GOT3 (cell line): ENCODE results near the gene CDC34.

Source experiments
- DNase-seq: peaks from one replicate; lab custom pipeline; 2025; ENCODE audit warnings: mixed read lengths; lab: John Stamatoyannopoulos, UW

CDC34 gene

GRCh38 chr19:542173-542866 is 10.8 kb downstream of the CDC34 start:
- no peak for DNase-seq

- no peak for DNase-seq
Measured at GRCh38 chr19:543910-544608, 12.5 kb downstream of the CDC34 start, which contains the start of gene GZMM. Gene GZMM, plus strand, starts transcription at chr19:544053. Its CDS starts 19 bp downstream, at chr19:544072.

- no peak for DNase-seq
Measured at GRCh38 chr19:547117-547516, 15.6 kb downstream of the CDC34 start.

DNA sequence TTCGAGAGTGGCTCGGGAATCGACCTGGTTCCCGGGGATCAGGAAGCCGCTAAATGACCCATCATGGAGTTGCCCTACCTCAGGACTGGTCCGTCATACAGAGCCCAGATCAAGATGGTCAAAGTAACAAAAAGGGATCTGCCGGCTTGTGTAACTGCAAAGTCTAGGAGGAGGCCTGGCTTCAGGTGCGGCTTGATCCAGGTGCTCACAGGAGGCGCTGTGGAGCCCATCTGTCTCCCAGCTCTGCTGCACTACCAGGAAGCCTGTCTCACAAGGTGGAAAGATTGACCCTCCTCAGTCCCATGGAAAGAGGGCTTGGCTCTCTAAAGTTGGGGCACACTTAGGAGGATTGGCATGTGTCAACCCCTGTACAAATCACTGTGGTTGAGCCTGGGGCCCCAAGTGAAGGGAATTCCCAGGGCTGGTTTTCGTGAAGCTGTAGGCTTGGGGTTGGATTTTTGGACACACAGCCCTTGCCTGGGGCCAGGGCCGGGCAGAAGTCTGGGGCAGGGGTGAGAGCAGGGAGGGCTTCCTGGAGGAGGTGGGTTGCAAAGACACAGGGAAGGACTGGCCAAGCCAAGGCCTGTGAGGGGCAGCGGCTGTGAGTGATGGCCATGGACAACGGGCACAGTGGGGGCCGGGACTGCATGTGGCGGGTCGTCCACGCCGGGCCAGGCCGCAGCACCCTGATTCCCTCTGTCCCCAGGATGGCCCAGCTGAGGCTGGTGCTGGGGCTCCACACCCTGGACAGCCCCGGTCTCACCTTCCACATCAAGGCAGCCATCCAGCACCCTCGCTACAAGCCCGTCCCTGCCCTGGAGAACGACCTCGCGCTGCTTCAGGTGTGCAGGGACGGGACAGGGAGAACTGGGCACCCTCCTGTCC is 16.5 kb downstream of the CDC34 start:
- no peak for DNase-seq

DNA sequence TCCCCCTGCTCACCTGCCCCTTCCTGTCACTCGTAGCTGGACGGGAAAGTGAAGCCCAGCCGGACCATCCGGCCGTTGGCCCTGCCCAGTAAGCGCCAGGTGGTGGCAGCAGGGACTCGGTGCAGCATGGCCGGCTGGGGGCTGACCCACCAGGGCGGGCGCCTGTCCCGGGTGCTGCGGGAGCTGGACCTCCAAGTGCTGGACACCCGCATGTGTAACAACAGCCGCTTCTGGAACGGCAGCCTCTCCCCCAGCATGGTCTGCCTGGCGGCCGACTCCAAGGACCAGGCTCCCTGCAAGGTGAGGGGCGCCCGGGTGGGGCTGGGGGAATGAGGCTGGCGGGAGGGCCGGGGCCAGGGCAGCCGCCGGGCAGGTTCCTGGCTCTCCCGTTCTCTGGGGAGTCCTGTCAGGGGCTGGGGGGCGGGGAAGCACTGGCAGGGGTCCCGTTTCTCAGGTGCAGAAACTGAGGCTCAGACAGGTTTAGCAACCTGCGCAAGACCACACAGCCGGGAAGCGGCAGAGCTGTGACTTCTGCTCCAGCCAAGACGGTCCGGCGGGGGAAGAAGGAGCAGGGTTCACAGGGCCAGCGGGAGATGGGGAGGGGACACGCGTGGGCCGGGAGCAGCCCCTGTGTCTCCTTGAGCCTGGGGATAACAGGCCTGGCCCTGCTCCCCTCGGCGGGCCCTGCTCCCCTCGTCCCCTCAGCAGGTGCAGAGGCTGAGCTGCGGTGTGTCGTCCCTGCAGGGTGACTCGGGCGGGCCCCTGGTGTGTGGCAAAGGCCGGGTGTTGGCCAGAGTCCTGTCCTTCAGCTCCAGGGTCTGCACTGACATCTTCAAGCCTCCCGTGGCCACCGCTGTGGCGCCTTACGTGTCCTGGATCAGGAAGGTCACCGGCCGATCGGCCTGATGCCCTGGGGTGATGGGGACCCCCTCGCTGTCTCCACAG is 17.6 kb downstream of the CDC34 start:
- DNase-seq = no peak

GRCh38 chr19:554817-555216 is 23.3 kb downstream of the CDC34 start:
- no peak for DNase-seq

DNA sequence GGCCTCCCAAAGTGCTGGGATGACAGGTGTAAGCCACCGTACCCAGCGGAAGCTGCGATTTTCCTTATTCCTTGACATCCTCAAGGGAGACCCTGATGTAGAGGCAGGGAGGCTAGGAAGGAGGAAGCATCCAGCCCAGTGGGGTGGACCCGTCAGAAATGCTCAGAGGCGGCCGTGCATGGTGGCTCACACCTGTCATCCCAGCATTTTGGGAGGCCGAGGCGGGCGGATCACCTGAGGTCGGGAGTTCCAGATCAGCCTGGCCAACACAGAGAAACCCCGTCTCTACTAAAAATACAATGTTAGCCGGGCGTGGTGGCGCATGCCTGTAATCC is 23.9 kb downstream of the CDC34 start:
- DNase-seq = no peak

DNA sequence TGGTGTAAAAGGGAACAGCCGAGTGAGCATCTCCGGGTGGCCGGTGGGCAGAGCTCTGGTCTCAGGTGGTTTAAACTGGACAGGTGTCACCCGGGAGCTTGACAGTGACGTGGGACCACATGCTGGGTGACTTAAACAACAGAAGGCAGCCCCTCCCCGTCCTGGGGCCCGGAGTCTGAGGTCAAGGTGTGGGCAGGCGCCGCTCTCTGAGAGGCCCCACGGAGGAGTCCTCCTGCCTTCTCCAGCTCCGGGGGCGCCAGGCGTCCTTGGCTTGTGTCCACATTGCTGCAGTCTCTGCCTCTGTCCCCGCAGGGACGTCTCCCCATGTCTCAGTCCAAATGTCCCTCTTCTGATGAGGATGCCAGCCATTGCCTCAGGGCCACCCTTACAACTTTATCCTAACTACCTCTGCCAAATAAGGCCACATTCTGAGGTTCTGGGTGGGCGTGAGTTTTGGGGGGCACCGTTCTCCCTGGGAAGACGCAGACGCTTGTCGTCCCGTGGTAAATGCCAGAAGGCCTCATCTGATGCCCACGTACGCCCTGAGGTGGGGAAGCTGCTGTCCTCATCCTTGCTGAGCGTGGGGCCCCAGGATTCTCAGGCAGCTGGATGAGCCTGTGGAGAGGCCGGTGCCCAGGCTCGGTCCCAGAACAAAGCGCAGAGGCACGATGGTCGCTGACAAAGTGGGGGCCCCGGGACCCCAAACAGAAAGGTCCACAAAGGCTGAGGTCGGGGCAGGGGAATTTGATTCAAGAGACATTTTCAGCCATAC is 25.2 kb downstream of the CDC34 start:
- no peak for DNase-seq

GRCh38 chr19:558770-559439 is 27.3 kb downstream of the CDC34 start:
- no peak for DNase-seq

- no peak for DNase-seq
Measured at GRCh38 chr19:560121-560520, 28.6 kb downstream of the CDC34 start.

DNA sequence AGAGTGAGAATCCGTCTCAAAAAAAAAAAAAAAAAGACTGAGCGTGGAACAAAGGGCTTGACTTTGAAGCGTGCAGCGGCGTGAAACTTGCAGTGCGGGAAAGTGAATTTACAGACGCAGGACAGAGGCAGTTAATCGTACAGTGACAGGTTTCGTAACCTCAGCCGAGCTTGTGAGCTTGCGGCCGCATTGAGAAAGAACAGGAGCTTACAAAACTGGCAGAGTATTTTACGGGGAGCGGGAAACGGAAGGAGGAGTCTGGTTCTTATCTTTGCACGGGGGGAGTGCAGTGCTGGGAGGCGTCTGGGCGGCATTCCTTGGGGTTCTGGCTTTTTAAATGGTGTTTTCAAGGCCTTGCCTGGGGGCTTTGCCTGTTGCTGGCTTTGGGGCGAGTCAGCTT is 34.8 kb downstream of the CDC34 start:
- no peak for DNase-seq

GRCh38 chr19:566844-567243 is 35.3 kb downstream of the CDC34 start:
- DNase-seq = no peak

DNA sequence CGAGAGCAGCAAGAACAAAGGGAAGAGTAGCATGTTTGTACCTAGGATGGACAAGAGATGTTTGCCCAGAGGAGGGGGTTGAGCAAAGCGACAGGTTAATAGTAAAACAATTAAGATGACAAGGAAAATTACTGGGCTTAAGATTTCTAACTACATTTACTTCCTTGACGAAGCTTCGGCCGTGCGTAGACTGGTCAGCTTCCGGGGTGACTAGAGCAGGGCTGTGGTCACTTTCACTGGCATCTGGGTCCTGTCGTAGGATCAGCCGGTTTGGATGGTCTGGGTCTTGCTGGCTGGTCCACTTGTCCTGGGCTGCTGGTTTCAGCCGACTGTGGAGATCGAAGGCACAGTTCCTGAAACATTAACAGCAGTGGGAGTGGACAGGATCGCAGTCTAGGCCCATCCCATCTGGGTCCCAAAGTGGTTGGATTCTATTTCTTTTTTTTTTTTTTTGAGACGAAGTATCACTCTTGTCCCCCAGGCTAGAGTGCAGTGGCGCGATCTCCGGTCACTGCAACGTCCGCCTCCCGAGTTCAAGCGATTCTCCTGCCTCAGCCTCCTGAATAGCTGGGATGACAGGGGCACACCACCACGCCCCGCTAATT is 35.8 kb downstream of the CDC34 start:
- DNase-seq = no peak

DNA sequence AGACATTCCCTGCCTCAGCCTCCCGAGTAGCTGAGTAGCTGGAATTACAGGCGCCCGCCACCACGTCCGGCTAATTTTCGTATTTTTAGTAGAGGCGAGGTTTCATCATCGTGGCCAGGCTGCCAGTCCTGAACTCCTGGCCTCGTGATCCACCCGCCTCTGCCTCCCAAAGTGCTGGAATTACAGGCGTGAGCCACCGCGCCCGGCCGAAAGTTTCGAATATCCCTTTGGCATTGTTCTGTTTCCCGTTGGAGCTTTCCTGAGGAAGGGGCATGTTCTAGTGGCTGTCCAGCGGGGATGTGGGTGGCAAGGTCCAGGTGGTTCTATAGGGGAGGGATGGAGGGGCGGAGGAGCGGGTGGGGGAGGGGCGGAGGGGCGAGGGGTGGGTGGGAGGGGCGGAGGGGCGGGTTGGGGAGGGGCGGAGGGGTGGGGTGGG is 38.7 kb downstream of the CDC34 start:
- DNase-seq = no peak

DNA sequence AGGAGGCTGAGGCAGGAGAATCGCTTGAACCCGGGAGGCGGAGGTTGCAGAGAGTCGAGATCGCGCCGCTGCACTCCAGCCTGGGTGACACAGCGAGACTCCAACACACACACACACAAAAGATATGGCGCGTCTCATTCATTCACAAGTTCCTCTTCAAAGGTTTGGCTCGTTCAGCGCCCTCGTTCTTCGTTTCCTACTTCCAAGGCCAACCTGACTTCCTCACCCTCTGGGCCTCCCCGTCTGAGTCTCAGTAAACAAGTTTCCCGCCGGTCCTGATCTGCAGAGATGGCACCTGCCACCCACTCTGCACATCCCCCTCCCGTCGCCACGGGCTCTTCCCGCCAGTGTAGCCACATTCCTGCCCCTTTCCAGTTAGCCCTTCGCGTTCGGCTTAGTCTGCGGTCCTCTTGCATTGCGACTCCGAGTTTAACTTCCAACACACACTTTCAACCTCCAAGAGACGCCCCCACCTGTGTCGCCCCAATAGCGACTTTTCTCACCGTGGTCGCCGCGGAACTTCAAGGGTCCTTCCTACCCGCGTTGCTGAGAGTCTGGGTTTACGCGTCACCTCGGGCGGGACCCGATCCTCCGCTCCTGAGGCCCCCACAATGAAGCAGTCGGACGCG is 39.5 kb downstream of the CDC34 start:
- no peak for DNase-seq

DNA sequence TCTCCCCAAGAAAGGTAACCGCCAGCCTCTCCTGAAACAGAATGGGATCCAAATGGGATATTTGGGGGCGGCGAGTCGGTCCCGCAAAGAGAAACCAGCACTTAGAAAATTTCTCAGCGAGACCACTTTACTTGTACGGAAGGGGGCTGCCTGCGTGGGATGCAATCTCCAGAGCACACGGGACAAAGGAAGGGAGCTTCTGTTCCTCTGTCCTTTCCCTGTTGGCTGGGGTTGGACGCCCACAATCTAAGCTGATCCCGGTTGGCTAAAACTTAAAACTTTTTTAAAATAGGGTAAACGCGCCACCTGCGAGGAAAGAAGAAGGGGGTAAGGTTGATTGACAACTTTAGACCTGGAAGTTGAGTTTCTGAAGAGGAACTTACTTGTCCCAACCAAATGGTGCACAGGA is 40.0 kb downstream of the CDC34 start:
- DNase-seq = no peak

GRCh38 chr19:572140-572742 is 40.7 kb downstream of the CDC34 start, which contains the start of gene BSG:
Gene BSG, plus strand, starts transcription at chr19:572596. Its CDS starts 39 bp downstream, at chr19:572635.
- peak; percentile 91 for DNase-seq

GRCh38 chr19:572743-573518 is 41.4 kb downstream of the CDC34 start:
- no peak for DNase-seq
